ENCODE measurements around the gene FAM32A. TPM values are rescaled to one million over a fixed set of nuclear protein-coding genes. Genes with fewer than 3 reads are reported as not detected.

FAM32A gene
- polyA plus RNA-seq, 4 donors = 82.3 to 205 (median 151) TPM

GRCh38 chr19:16200038-16201010, 15.1 kb downstream of the FAM32A start:
- Histone ChIP-seq H3K9me3 (ENCODE audit: control insufficient read depth in 2 of 2, insufficient read depth in 1 of 2, low read depth in 1 of 2, low read length in 1 of 2) (no peaks in the 10 kb centered on the region), H3K27me3 (ENCODE audit: control insufficient read depth in 3 of 3, insufficient read depth in 3 of 3, low read length in 3 of 3) (no peaks in the 10 kb centered on the region), H3K36me3 (ENCODE audit: control insufficient read depth in 3 of 3, insufficient read depth in 2 of 3, low read depth in 1 of 3, low read length in 3 of 3) (peaks cover 0 to 47% (median 14%) of the 10 kb centered on the region in 3 donors), H3K4me3 (ENCODE audit: low read depth in 1 of 3, low read length in 3 of 3) (peak overlapping the region in 1 of 3 donors; percentile 29), H3K4me1 (ENCODE audit: control insufficient read depth in 3 of 3, insufficient read depth in 2 of 3, low read depth in 1 of 3, low read length in 2 of 3) (peaks cover 6 to 44% (median 10%) of the 10 kb centered on the region in 3 donors), H3K27ac (ENCODE audit: low read depth in 1 of 3, low read length in 2 of 3) (peak overlapping the region; percentile 27 to 98 (median 95))
- DNase-seq (peak; percentile 93 to 94), FAIRE-seq (no peak)
- 72 to 80% (median 74%) methylated on average over 20 of the region's 20 CpGs for WGBS, 3 donors

GRCh38 chr19:16201011-16201391, 15.8 kb downstream of the FAM32A start:
- Histone ChIP-seq H3K9me3 (ENCODE audit: control insufficient read depth in 2 of 2, insufficient read depth in 1 of 2, low read depth in 1 of 2, low read length in 1 of 2) (no peaks in the 10 kb centered on the region), H3K27ac (ENCODE audit: low read depth in 1 of 3, low read length in 2 of 3) (peak overlapping the region in 2 of 3 donors; percentile 95 to 98), H3K36me3 (ENCODE audit: control insufficient read depth in 3 of 3, insufficient read depth in 2 of 3, low read depth in 1 of 3, low read length in 3 of 3) (peaks cover 3 to 54% (median 19%) of the 10 kb centered on the region in 3 donors), H3K4me3 (ENCODE audit: low read depth in 1 of 3, low read length in 3 of 3) (no peak overlapping the region), H3K4me1 (ENCODE audit: control insufficient read depth in 3 of 3, insufficient read depth in 2 of 3, low read depth in 1 of 3, low read length in 2 of 3) (peaks cover 6 to 40% (median 10%) of the 10 kb centered on the region in 3 donors), H3K27me3 (ENCODE audit: control insufficient read depth in 3 of 3, insufficient read depth in 3 of 3, low read length in 3 of 3) (no peaks in the 10 kb centered on the region)
- WGBS, 3 donors = 84 to 88% (median 86%) methylated on average over 4 of the region's 4 CpGs
- FAIRE-seq = no peak
- DNase-seq = peak; percentile 24 to 56

GRCh38 chr19:16202320-16203255, 17.4 kb downstream of the FAM32A start:
- WGBS, 3 donors = 74 to 85% (median 81%) methylated on average over 22 of the region's 22 CpGs
- no peaks in the 10 kb centered on the region for H3K9me3 ChIP-seq (ENCODE audit: control insufficient read depth in 2 of 2, insufficient read depth in 1 of 2, low read depth in 1 of 2, low read length in 1 of 2)
- DNase-seq (no peak), FAIRE-seq (no peak)
- no peaks in the 10 kb centered on the region for H3K27me3 ChIP-seq (ENCODE audit: control insufficient read depth in 3 of 3, insufficient read depth in 3 of 3, low read length in 3 of 3)
- peaks cover 3 to 69% (median 27%) of the 10 kb centered on the region in 3 donors for H3K36me3 ChIP-seq (ENCODE audit: control insufficient read depth in 3 of 3, insufficient read depth in 2 of 3, low read depth in 1 of 3, low read length in 3 of 3)
- H3K27ac ChIP-seq (ENCODE audit: low read depth in 1 of 3, low read length in 2 of 3) = no peak overlapping the region
- no peak overlapping the region for H3K4me3 ChIP-seq (ENCODE audit: low read depth in 1 of 3, low read length in 3 of 3)
- peaks cover 6 to 27% (median 10%) of the 10 kb centered on the region in 3 donors for H3K4me1 ChIP-seq (ENCODE audit: control insufficient read depth in 3 of 3, insufficient read depth in 2 of 3, low read depth in 1 of 3, low read length in 2 of 3)

- FAIRE-seq (no peak), DNase-seq (no peak)
- Histone ChIP-seq H3K27me3 (ENCODE audit: control insufficient read depth in 3 of 3, insufficient read depth in 3 of 3, low read length in 3 of 3) (no peaks in the 10 kb centered on the region), H3K36me3 (ENCODE audit: control insufficient read depth in 3 of 3, insufficient read depth in 2 of 3, low read depth in 1 of 3, low read length in 3 of 3) (peaks cover 4 to 77% (median 30%) of the 10 kb centered on the region in 3 donors), H3K9me3 (ENCODE audit: control insufficient read depth in 2 of 2, insufficient read depth in 1 of 2, low read depth in 1 of 2, low read length in 1 of 2) (no peaks in the 10 kb centered on the region), H3K27ac (ENCODE audit: low read depth in 1 of 3, low read length in 2 of 3) (no peak overlapping the region), H3K4me3 (ENCODE audit: low read depth in 1 of 3, low read length in 3 of 3) (no peak overlapping the region), H3K4me1 (ENCODE audit: control insufficient read depth in 3 of 3, insufficient read depth in 2 of 3, low read depth in 1 of 3, low read length in 2 of 3) (peaks cover 6 to 25% (median 10%) of the 10 kb centered on the region in 3 donors)
- 90 to 93% (median 93%) methylated on average over 19 of the region's 19 CpGs for WGBS, 3 donors
Measured at GRCh38 chr19:16203256-16204004, 18.2 kb downstream of the FAM32A start.

GRCh38 chr19:16204005-16204294, 18.7 kb downstream of the FAM32A start:
- Histone ChIP-seq H3K27ac (ENCODE audit: low read depth in 1 of 3, low read length in 2 of 3) (no peak overlapping the region), H3K36me3 (ENCODE audit: control insufficient read depth in 3 of 3, insufficient read depth in 2 of 3, low read depth in 1 of 3, low read length in 3 of 3) (peaks cover 6 to 82% (median 30%) of the 10 kb centered on the region in 3 donors), H3K9me3 (ENCODE audit: control insufficient read depth in 2 of 2, insufficient read depth in 1 of 2, low read depth in 1 of 2, low read length in 1 of 2) (no peaks in the 10 kb centered on the region), H3K27me3 (ENCODE audit: control insufficient read depth in 3 of 3, insufficient read depth in 3 of 3, low read length in 3 of 3) (no peaks in the 10 kb centered on the region), H3K4me3 (ENCODE audit: low read depth in 1 of 3, low read length in 3 of 3) (no peak overlapping the region), H3K4me1 (ENCODE audit: control insufficient read depth in 3 of 3, insufficient read depth in 2 of 3, low read depth in 1 of 3, low read length in 2 of 3) (peaks cover 3 to 20% (median 10%) of the 10 kb centered on the region in 3 donors)
- FAIRE-seq = no peak
- 82 to 86% (median 84%) methylated on average over 5 of the region's 5 CpGs for WGBS, 3 donors
- no peak for DNase-seq

- H3K4me1 ChIP-seq (ENCODE audit: control insufficient read depth in 3 of 3, insufficient read depth in 2 of 3, low read depth in 1 of 3, low read length in 2 of 3) = peaks cover 0 to 7% (median 6%) of the 10 kb centered on the region in 3 donors
- no peaks in the 10 kb centered on the region for H3K9me3 ChIP-seq (ENCODE audit: control insufficient read depth in 2 of 2, insufficient read depth in 1 of 2, low read depth in 1 of 2, low read length in 1 of 2)
- peaks cover 15 to 80% (median 41%) of the 10 kb centered on the region in 3 donors for H3K36me3 ChIP-seq (ENCODE audit: control insufficient read depth in 3 of 3, insufficient read depth in 2 of 3, low read depth in 1 of 3, low read length in 3 of 3)
- no peak for DNase-seq
- FAIRE-seq = no peak
- no peak overlapping the region for H3K4me3 ChIP-seq (ENCODE audit: low read depth in 1 of 3, low read length in 3 of 3)
- no peak overlapping the region for H3K27ac ChIP-seq (ENCODE audit: low read depth in 1 of 3, low read length in 2 of 3)
- no peaks in the 10 kb centered on the region for H3K27me3 ChIP-seq (ENCODE audit: control insufficient read depth in 3 of 3, insufficient read depth in 3 of 3, low read length in 3 of 3)
- WGBS, 3 donors = 77 to 87% (median 85%) methylated on average over 10 to 11 of the region's 11 CpGs
Measured at GRCh38 chr19:16205205-16206045, 20.2 kb downstream of the FAM32A start.

- WGBS, 3 donors = 90 to 94% (median 91%) methylated on average over 14 of the region's 14 CpGs
- Histone ChIP-seq H3K27ac (ENCODE audit: low read depth in 1 of 3, low read length in 2 of 3) (no peak overlapping the region), H3K9me3 (ENCODE audit: control insufficient read depth in 2 of 2, insufficient read depth in 1 of 2, low read depth in 1 of 2, low read length in 1 of 2) (no peaks in the 10 kb centered on the region), H3K4me1 (ENCODE audit: control insufficient read depth in 3 of 3, insufficient read depth in 2 of 3, low read depth in 1 of 3, low read length in 2 of 3) (peaks cover 0 to 2% (median 0%) of the 10 kb centered on the region in 3 donors), H3K27me3 (ENCODE audit: control insufficient read depth in 3 of 3, insufficient read depth in 3 of 3, low read length in 3 of 3) (no peaks in the 10 kb centered on the region), H3K4me3 (ENCODE audit: low read depth in 1 of 3, low read length in 3 of 3) (no peak overlapping the region), H3K36me3 (ENCODE audit: control insufficient read depth in 3 of 3, insufficient read depth in 2 of 3, low read depth in 1 of 3, low read length in 3 of 3) (peaks cover 15 to 77% (median 42%) of the 10 kb centered on the region in 3 donors)
- no peak for DNase-seq
- no peak for FAIRE-seq
Measured at GRCh38 chr19:16206046-16206605, 20.9 kb downstream of the FAM32A start.

All from small intestine (tissue), 7 donors.